AG09319 (cell line): Measurements from ENCODE around the gene SH2D5.

Source experiments
- DNase-seq: peaks from one replicate; pipeline ENCODE4 v3.0.0-alpha.2; 2010; ENCODE audit warnings: low read depth; ENCODE audit errors: extremely low read depth
- CTCF ChIP-seq: IDR thresholded peaks from 2 replicates; pipeline ENCODE4 v1.5.1; 2011; ENCODE audit warnings: low read depth, mild to moderate bottlenecking, inconsistent platforms, low read length, moderate library complexity

The SH2D5 gene

GRCh38 chr1:20710469-20711284 lies 21.8 kb downstream of the SH2D5 start:
- no peak for DNase-seq
- TF ChIP-seq CTCF: no peak

DNA sequence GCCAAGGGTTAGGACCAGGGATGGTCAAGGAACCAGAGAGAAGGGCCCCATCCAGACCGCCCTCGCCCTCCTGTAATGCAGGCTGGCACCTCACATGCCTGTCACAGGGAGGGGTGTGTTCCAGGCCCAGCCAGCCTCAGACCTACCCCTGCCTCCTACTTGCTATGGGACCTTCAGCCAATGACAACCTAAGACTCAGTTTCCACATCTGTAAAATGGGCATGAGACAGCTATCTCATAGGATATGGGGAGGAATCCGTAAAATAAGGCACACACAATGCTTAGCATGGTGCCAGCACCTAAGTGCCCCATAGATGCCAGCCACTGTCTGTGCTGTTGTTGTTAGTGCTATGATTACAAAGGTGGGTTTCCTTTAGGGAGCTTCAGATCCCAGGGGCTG lies 22.6 kb downstream of the SH2D5 start:
- DNase-seq: no peak
- TF ChIP-seq CTCF: no peak

DNA sequence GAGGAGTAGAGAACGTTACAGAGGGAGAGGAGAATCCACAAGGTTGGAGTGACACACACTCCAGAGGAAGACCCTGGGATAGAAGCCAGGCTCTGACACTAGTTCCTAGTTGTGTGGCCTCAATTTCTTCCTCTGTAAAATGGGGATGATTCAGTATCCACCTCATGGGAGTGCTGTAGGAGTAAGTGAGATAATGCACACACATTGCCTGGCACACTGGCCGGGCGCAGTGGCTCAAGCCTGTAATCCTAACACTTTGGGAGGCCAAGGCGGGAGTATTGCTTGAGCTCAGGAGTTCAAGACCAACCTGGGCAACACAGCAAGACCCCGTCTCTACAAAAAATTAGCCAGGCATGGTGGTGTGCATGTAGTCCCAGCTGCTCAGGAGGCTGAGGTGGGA lies 23.6 kb downstream of the SH2D5 start:
- DNase-seq: no peak
- TF ChIP-seq CTCF: no peak

DNA sequence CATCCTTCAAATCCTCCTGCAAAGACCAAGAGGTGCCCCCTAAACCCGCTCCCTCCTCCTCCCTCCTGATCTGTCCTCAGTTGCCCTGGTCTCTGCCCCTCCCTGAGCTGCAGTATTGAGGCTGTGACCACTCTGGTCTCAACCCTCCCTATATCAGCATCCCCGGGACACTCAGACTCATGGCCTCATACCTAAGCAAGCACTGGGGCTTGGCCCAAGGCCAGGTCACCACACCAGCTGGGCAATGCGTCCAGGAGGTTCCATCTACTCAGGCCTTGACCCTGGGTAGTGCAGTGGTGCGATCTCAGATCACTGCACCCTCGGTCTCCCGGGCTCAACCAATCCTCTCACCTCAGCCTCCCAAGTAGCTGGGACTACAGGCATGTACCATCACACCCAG lies 24.4 kb downstream of the SH2D5 start:
- DNase-seq: no peak
- no peak for TF ChIP-seq CTCF

- TF ChIP-seq CTCF: no peak
- no peak for DNase-seq
These were observed 25.7 kb downstream of the SH2D5 start for GRCh38 chr1:20706841-20707240.

GRCh38 chr1:20705203-20705755 lies 27.2 kb downstream of the SH2D5 start:
- TF ChIP-seq CTCF: no peak
- DNase-seq: no peak

DNA sequence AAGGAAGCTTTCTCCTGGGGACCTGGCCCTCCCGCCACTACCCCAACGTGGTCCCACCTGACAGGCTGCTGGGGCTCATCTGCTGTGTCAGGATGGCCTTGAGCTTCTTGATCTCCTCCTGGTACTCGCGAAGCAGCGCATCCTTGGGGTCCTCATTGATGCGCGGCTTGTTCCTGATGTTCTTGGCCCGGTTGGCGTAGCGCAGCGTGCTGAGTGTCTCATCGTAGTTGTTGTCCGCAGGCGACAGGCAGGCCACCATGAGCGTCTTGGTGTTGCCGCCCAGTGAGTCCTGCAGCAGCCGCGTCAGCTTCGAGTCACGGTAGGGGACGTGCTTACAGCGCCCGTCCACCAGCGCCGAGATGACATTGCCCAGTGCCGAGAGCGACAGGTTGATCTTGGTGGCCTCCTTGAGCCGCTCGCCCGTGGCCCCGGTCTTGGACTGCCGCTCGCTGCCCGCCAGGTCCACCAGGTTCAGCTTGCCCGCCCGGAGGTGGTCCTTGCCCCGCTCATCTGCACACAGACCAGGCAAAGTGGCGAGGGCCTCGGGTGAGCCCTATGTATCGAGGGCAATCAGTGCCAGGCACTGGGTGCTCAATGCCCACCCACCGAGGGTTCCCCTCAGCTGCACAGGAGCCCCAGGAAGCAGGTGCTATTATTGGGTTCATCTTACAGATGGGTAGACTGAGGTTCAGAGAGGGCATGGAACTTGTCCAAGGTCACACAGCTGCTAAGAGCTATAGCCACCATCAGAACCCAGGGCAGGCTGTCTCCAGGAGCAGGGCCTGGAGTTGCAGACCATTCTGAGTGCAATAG lies 27.9 kb downstream of the SH2D5 start:
- no peak for TF ChIP-seq CTCF
- no peak for DNase-seq
